IMR-90 (cell line): ENCODE results near the gene NFKB1. TPM values are rescaled to one million over a fixed set of nuclear protein-coding genes. Genes with fewer than 3 reads are reported as not detected.
"Not testable (repeated sequence)": the region's sequence is repeated elsewhere in the genome, so short reads cannot be mapped to it uniquely, and the experiment has no call there.

Experiments
- ATAC-seq: fragments of 200-7000 bp; cut with Tn5 transposase; 2 replicates; pipeline ENCODE4 v1.9.1; 2020; ENCODE audit warnings: low read depth, mild to moderate bottlenecking, moderate library complexity
- BruUV-seq: library from RNA; stranded (reverse); fragments of 400-500 nt; replicated peaks from 2 replicates; lab custom pipeline; 2021; lab: Mats Ljungman, UMichigan
- CTCF ChIA-PET: fragments of 300-600 bp; formaldehyde crosslinking; extraction: SDS; loops from one replicate; lab custom pipeline; 2021; ENCODE audit warnings: antibody characterized with exemption; lab: Yijun Ruan, JAX
- POLR2A ChIA-PET: fragments of 300-600 bp; sonication (Branson Sonifier 250); formaldehyde crosslinking; loops from one replicate; lab custom pipeline; 2022; ENCODE audit warnings: antibody characterized with exemption; ENCODE audit not compliant: unreplicated experiment; lab: Charles Lee
- DNase-seq: peaks from one replicate; pipeline ENCODE4 v3.0.0; 2013
- H2AFZ ChIP-seq: replicated peaks from 2 replicates; pipeline ENCODE3; 2013; ENCODE audit warnings: low read length, mild to moderate bottlenecking; ENCODE audit not compliant: poor library complexity
- H2AK5ac ChIP-seq: 2 replicates; pipeline ENCODE4 v1.6.1; 2013; ENCODE audit warnings: low read depth, low read length, inconsistent platforms
- H2AK9ac ChIP-seq: replicated peaks from 2 replicates; pipeline ENCODE3; 2013; ENCODE audit warnings: mild to moderate bottlenecking, low read depth, low read length, moderate library complexity; ENCODE audit not compliant: poor library complexity
- H2BK120ac ChIP-seq: 2 replicates; pipeline ENCODE4 v1.6.1; 2013; ENCODE audit warnings: low read depth, low read length, inconsistent platforms
- H2BK15ac ChIP-seq: 3 replicates; pipeline ENCODE4 v1.6.1; 2013; ENCODE audit warnings: low read depth, low read length, inconsistent platforms
- H2BK20ac ChIP-seq: 2 replicates; pipeline ENCODE4 v1.6.1; 2013; ENCODE audit warnings: low read depth, mild to moderate bottlenecking, inconsistent platforms, low read length, moderate library complexity
- H2BK5ac ChIP-seq: 2 replicates; pipeline ENCODE4 v1.6.1; 2013; ENCODE audit warnings: mild to moderate bottlenecking, low read depth, low read length, inconsistent platforms; ENCODE audit not compliant: poor library complexity, severe bottlenecking
- H3K14ac ChIP-seq: replicated peaks from 2 replicates; pipeline ENCODE4 v1.6.1; 2013; ENCODE audit warnings: low read depth, low read length, inconsistent platforms
- H3K18ac ChIP-seq: 2 replicates; pipeline ENCODE4 v1.6.1; 2013; ENCODE audit warnings: low read depth, low read length, control low read depth
- H3K23ac ChIP-seq: 2 replicates; pipeline ENCODE4 v1.6.1; 2013; ENCODE audit warnings: low read depth, low read length, inconsistent platforms
- H3K27ac ChIP-seq: 2 replicates; pipeline ENCODE4 v1.5.1; 2013; ENCODE audit warnings: mild to moderate bottlenecking, control low read depth, low read length; ENCODE audit not compliant: insufficient read depth
- H3K27me3 ChIP-seq: 2 replicates; pipeline ENCODE4 v1.6.1; 2013; ENCODE audit warnings: low read length; ENCODE audit not compliant: control insufficient read depth, insufficient read depth
- H3K36me3 ChIP-seq: 2 replicates; pipeline ENCODE4 v1.6.1; 2013; ENCODE audit warnings: low read length, mixed read lengths; ENCODE audit not compliant: control insufficient read depth, insufficient read depth
- H3K4ac ChIP-seq: 2 replicates; pipeline ENCODE4 v1.6.1; 2013; ENCODE audit warnings: low read depth, low read length, inconsistent platforms
- H3K4me1 ChIP-seq: 2 replicates; pipeline ENCODE4 v1.6.1; 2013; ENCODE audit warnings: low read length, mixed read lengths; ENCODE audit not compliant: control insufficient read depth, insufficient read depth
- H3K4me2 ChIP-seq: 2 replicates; pipeline ENCODE4 v1.6.1; 2013; ENCODE audit warnings: low read depth, mild to moderate bottlenecking, control low read depth, low read length, moderate library complexity
- H3K4me3 ChIP-seq: 2 replicates; pipeline ENCODE4 v1.5.1; 2013; ENCODE audit warnings: low read depth, mild to moderate bottlenecking, control low read depth, low read length, moderate library complexity; ENCODE audit not compliant: insufficient read depth
- H3K56ac ChIP-seq: 2 replicates; pipeline ENCODE4 v1.6.1; 2013; ENCODE audit warnings: low read length, inconsistent platforms; ENCODE audit not compliant: insufficient read depth; ENCODE audit errors: extremely low read depth
- H3K79me1 ChIP-seq, 2 experiments: 2 replicates each; pipeline ENCODE4 v1.6.1; 2013; ENCODE audit warnings: low read length in 2 of 2, inconsistent platforms in 1 of 2, low read depth in 1 of 2
- H3K9ac ChIP-seq: 2 replicates; pipeline ENCODE4 v1.6.1; 2013; ENCODE audit warnings: low read depth, low read length, control low read depth
- H3K9me1 ChIP-seq: 2 replicates; pipeline ENCODE4 v1.6.1; 2013; ENCODE audit warnings: low read length, inconsistent platforms; ENCODE audit not compliant: insufficient read depth
- H3K9me3 ChIP-seq: 2 replicates; pipeline ENCODE4 v1.6.1; 2013; ENCODE audit warnings: low read length; ENCODE audit not compliant: control insufficient read depth, insufficient read depth
- H4K20me1 ChIP-seq: 2 replicates; pipeline ENCODE4 v1.6.1; 2013; ENCODE audit warnings: low read length, inconsistent platforms; ENCODE audit not compliant: insufficient read depth
- H4K5ac ChIP-seq: 2 replicates; pipeline ENCODE4 v1.6.1; 2013; ENCODE audit warnings: mild to moderate bottlenecking, low read depth, low read length, control low read depth
- H4K8ac ChIP-seq, 2 experiments: 2 replicates each; pipeline ENCODE4 v1.6.1; 2013; ENCODE audit warnings: low read depth in 2 of 2, low read length in 2 of 2, control low read depth in 1 of 2, inconsistent platforms in 1 of 2
- H4K91ac ChIP-seq: 2 replicates; pipeline ENCODE4 v1.6.1; 2013; ENCODE audit warnings: low read depth, low read length, inconsistent platforms; ENCODE audit not compliant: insufficient read depth
- CEBPB ChIP-seq: IDR thresholded peaks from 2 replicates; pipeline ENCODE4 v1.6.1; 2012; ENCODE audit warnings: low read depth, low read length, improper control_type of control experiment
- WGBS, 2 experiments: methylation state at CpG; one replicate each; pipeline versions ENCODE4 v1.1.5 to v1.1.7; 2013; ENCODE audit warnings: missing lambda C conversion rate in 2 of 2; ENCODE audit not compliant: insufficient read length in 1 of 2; ENCODE audit errors: extremely low coverage in 2 of 2; 5-methylcytosine and 5-hydroxymethylcytosine counted together
- dilution Hi-C: fragments of 300-500 bp; cut with HindIII; formaldehyde crosslinking; loops from one replicate; pipeline ENCODE4 v1.14.3; 2018; ENCODE audit warnings: low sequenced_read_pairs; ENCODE audit not compliant: unreplicated experiment
- in situ Hi-C: fragments of 300-500 bp; cut with MboI; formaldehyde crosslinking; loops from 3 replicates; pipeline ENCODE4 v1.14.3; 2019; ENCODE audit warnings: low sequenced_read_pairs, inconsistent platforms, mixed read lengths
- intact Hi-C: fragments of 100-400 bp; cut with micrococcal nuclease; formaldehyde crosslinking; loops from 2 replicates; pipeline ENCODE4 v1.10.0; 2022
- polyA plus RNA-seq, 3 experiments: library from polyadenylated mRNA; depleted of rRNA; stranded (reverse); fragments of >200 nt; gene quantifications; 2 replicates each; pipeline ENCODE4 v1.2.3, GENCODE V29; 2012; ENCODE audit warnings: low replicate concordance in 1 of 3
- total RNA-seq: library from RNA; depleted of rRNA; stranded (reverse); fragments of >200 nt; gene quantifications from 2 replicates; pipeline ENCODE4 v1.2.3, GENCODE V29; 2012

The NFKB1 gene
- total and polyA plus RNA-seq, 2 of the 4 experiments (the other 2 are of a cell fraction), result 19.8 to 24.6 TPM

GRCh38 chr4:102619776-102620631, 118.8 kb downstream of the NFKB1 start:
- peak overlapping the region; percentile 14; the same call in 1 of the 2 replicates for H3K4me2 ChIP-seq
- H3K4ac ChIP-seq, H3K14ac ChIP-seq, H2BK15ac ChIP-seq, H2BK120ac ChIP-seq, H3K4me1 ChIP-seq, H3K23ac ChIP-seq, H3K9me3 ChIP-seq, H4K20me1 ChIP-seq, H3K18ac ChIP-seq, BruUV-seq, H3K79me1 ChIP-seq, POLR2A ChIA-PET, H3K4me3 ChIP-seq, H4K8ac ChIP-seq, H2BK20ac ChIP-seq, H3K56ac ChIP-seq, H2BK5ac ChIP-seq, H3K27ac ChIP-seq, H3K9me1 ChIP-seq, H3K27me3 ChIP-seq, H4K5ac ChIP-seq, H3K36me3 ChIP-seq, H3K9ac ChIP-seq, H4K91ac ChIP-seq: not testable (repeated sequence)
- no CpG with 5 or more reads among the region's 4 CpGs for WGBS, 2 experiments
- CTCF ChIA-PET, result interaction anchor here (0.8 to 2.3 kb wide), 12 partner anchors 9 to 468 kb away, joined by 3 to 19 read pairs (median 4); partner anchors contain the start of gene MANBA
- peak overlapping the region; percentile 79 for H2AK9ac ChIP-seq
- in situ Hi-C loops, result loop anchor here (5.0 kb wide), 2 partner anchors 387 to 467 kb away; no protein-coding TSS in a partner anchor
- dilution Hi-C loops, result loop anchor here (25.0 kb wide), 1 partner anchor 392 kb away; the partner anchor contains the start of gene SLC9B1
- ATAC-seq (peak; percentile 64), DNase-seq (peak; percentile 50)
- 0 out of 2 replicates have a peak, but pooled peaks have one; percentile 2 for TF ChIP-seq CEBPB
- H2AFZ ChIP-seq, result peak overlapping the region; percentile 29
- intact Hi-C loops, result loop anchor here (1.0 to 10.0 kb wide), 9 partner anchors 142 to 1312 kb away; partner anchors contain the start of genes BDH2, CISD2, MANBA and SLC39A8
- H2AK5ac ChIP-seq, result peak overlapping the region; percentile 16; the same call in 1 of the 2 replicates
